Adrenal gland (tissue), 5 donors: Measurements from ENCODE around the gene CNGA4.

Source experiments
- POLR2A ChIP-seq, 2 donors: fragments of 450-650 bp; IDR thresholded peaks; one replicate each; pipeline ENCODE4 v1.6.1; 2017; ENCODE audit warnings: antibody characterized with exemption in 2 of 2, mild to moderate bottlenecking in 2 of 2, moderate library complexity in 1 of 2
- TF ChIP-seq, protein P1 (sequence below), 6 experiments: fragments of 450-650 bp in 4 of 6; fragments of 200-600 bp in 2 of 6; sonication (generic) in 1 of 6; IDR thresholded peaks; 1 replicate in 5 of 6; 2 replicates in 1 of 6; pipeline versions ENCODE4 v1.5.1 to v1.8.0; 2016 to 2021; ENCODE audit warnings: antibody characterized with exemption in 6 of 6, mild to moderate bottlenecking in 2 of 6, moderate library complexity in 1 of 6
- donor health status: DM: no; HTN: no; CAD: no.

- TF ChIP-seq, protein P1, sequence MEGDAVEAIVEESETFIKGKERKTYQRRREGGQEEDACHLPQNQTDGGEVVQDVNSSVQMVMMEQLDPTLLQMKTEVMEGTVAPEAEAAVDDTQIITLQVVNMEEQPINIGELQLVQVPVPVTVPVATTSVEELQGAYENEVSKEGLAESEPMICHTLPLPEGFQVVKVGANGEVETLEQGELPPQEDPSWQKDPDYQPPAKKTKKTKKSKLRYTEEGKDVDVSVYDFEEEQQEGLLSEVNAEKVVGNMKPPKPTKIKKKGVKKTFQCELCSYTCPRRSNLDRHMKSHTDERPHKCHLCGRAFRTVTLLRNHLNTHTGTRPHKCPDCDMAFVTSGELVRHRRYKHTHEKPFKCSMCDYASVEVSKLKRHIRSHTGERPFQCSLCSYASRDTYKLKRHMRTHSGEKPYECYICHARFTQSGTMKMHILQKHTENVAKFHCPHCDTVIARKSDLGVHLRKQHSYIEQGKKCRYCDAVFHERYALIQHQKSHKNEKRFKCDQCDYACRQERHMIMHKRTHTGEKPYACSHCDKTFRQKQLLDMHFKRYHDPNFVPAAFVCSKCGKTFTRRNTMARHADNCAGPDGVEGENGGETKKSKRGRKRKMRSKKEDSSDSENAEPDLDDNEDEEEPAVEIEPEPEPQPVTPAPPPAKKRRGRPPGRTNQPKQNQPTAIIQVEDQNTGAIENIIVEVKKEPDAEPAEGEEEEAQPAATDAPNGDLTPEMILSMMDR (IDR thresholded peaks at IDR 0.05), result no peak
- no peak for TF ChIP-seq POLR2A (IDR thresholded peaks at IDR 0.05)
These were observed 32.3 kb upstream of the CNGA4 start for GRCh38 chr11:6206456-6207180.
